GM23338 (cell line): ENCODE measurements around the gene SLC26A6. TPM values are rescaled to one million over a fixed set of nuclear protein-coding genes. Genes with fewer than 3 reads are reported as not detected.

Source experiments
- ATAC-seq: fragments of 200-7000 bp; cut with Tn5 transposase; 3 replicates; pipeline ENCODE4 v1.9.1; 2020
- DNase-seq: peaks from one replicate; pipeline ENCODE4 v3.0.0-alpha.2; 2015; ENCODE audit warnings: low spot score
- H2AFZ ChIP-seq: fragments of 200-600 bp; sonication (generic); 2 replicates; pipeline ENCODE4 v1.8.0; 2016; ENCODE audit warnings: antibody characterized with exemption, mild to moderate bottlenecking, moderate library complexity
- H3F3A ChIP-seq: fragments of 200-600 bp; sonication (generic); replicated peaks from 2 replicates; pipeline ENCODE4 v1.8.0; 2017; ENCODE audit warnings: antibody characterized with exemption, mixed run types, low read depth
- H3K27ac ChIP-seq: fragments of 200-600 bp; sonication (generic); 2 replicates; pipeline ENCODE4 v1.6.1; 2016; ENCODE audit warnings: low read depth
- H3K27me3 ChIP-seq: fragments of 200-600 bp; sonication (generic); 2 replicates; pipeline ENCODE4 v1.8.0; 2016; ENCODE audit warnings: mild to moderate bottlenecking, mixed run types, moderate library complexity; ENCODE audit not compliant: insufficient read depth
- H3K36me3 ChIP-seq: fragments of 200-600 bp; sonication (generic); 2 replicates; pipeline ENCODE4 v1.8.0; 2016; ENCODE audit warnings: mild to moderate bottlenecking; ENCODE audit not compliant: insufficient read depth
- H3K4me1 ChIP-seq: fragments of 200-600 bp; sonication (generic); 2 replicates; pipeline ENCODE4 v1.8.0; 2016; ENCODE audit warnings: mild to moderate bottlenecking, moderate library complexity; ENCODE audit not compliant: insufficient read depth
- H3K4me2 ChIP-seq: fragments of 200-600 bp; sonication (generic); 2 replicates; pipeline ENCODE4 v1.7.1; 2017; ENCODE audit warnings: mixed run types
- H3K4me3 ChIP-seq: fragments of 200-600 bp; sonication (generic); 2 replicates; pipeline ENCODE4 v1.6.1; 2016; ENCODE audit warnings: mixed run types
- H3K79me2 ChIP-seq: fragments of 200-600 bp; sonication (generic); replicated peaks from 2 replicates; pipeline ENCODE4 v1.8.0; 2017; ENCODE audit warnings: mild to moderate bottlenecking; ENCODE audit not compliant: insufficient read depth
- H3K9me2 ChIP-seq: fragments of 200-600 bp; sonication (generic); 2 replicates; pipeline ENCODE4 v1.8.0; 2017; ENCODE audit not compliant: insufficient read depth
- H4K20me1 ChIP-seq: fragments of 200-600 bp; sonication (generic); replicated peaks from 2 replicates; pipeline ENCODE4 v1.8.0; 2017; ENCODE audit warnings: mild to moderate bottlenecking; ENCODE audit not compliant: insufficient read depth
- H3K27ac Mint-ChIP-seq: 2 replicates; pipeline ENCODE4 v1.8.0; 2020; ENCODE audit warnings: inconsistent platforms, mild to moderate bottlenecking, moderate library complexity, mixed read lengths
- H3K27me3 Mint-ChIP-seq: 3 replicates; pipeline ENCODE4 v1.8.0; 2022; ENCODE audit warnings: low read depth, mild to moderate bottlenecking, moderate library complexity, mixed read lengths, inconsistent platforms; ENCODE audit not compliant: insufficient read depth, poor library complexity
- H3K36me3 Mint-ChIP-seq: 3 replicates; pipeline ENCODE4 v1.8.0; 2021; ENCODE audit warnings: low read depth, mild to moderate bottlenecking, inconsistent platforms, moderate library complexity, mixed read lengths
- H3K4me1 Mint-ChIP-seq: 3 replicates; pipeline ENCODE4 v1.8.0; 2020; ENCODE audit warnings: mild to moderate bottlenecking, inconsistent platforms, mixed read lengths
- H3K4me3 Mint-ChIP-seq: 3 replicates; pipeline ENCODE4 v1.8.0; 2021; ENCODE audit warnings: moderate library complexity, mild to moderate bottlenecking, inconsistent platforms, mixed read lengths
- H3K9me3 Mint-ChIP-seq: 3 replicates; pipeline ENCODE4 v1.8.0; 2020; ENCODE audit warnings: moderate library complexity, mild to moderate bottlenecking, inconsistent platforms, mixed read lengths
- CREB1 ChIP-seq: fragments of 250-450 bp; sonication (Bioruptor Pico); IDR thresholded peaks from 2 replicates; pipeline ENCODE4 v1.5.0; 2020; ENCODE audit warnings: low read depth, mild to moderate bottlenecking, moderate library complexity
- EZH2 ChIP-seq: fragments of 200-600 bp; sonication (generic); IDR thresholded peaks from one replicate; pipeline ENCODE4 v1.8.0; 2017; ENCODE audit warnings: antibody characterized with exemption, mild to moderate bottlenecking, low read depth; ENCODE audit not compliant: unreplicated experiment
- EZH2phosphoT487 ChIP-seq: fragments of 200-600 bp; sonication (generic); IDR thresholded peaks from one replicate; pipeline ENCODE4 v1.8.1; 2018; ENCODE audit warnings: antibody characterized with exemption; ENCODE audit not compliant: unreplicated experiment
- JUNB ChIP-seq: IDR thresholded peaks from one replicate; pipeline ENCODE4 v1.6.1; 2016; ENCODE audit warnings: antibody characterized with exemption; ENCODE audit not compliant: unreplicated experiment
- NANOG ChIP-seq: IDR thresholded peaks from 2 replicates; pipeline ENCODE4 v1.6.1; 2016; ENCODE audit warnings: antibody characterized with exemption, borderline replicate concordance
- REST ChIP-seq: IDR thresholded peaks from one replicate; pipeline ENCODE4 v1.6.1; 2018; ENCODE audit warnings: antibody characterized with exemption; ENCODE audit not compliant: unreplicated experiment
- STAT1 ChIP-seq: IDR thresholded peaks from one replicate; pipeline ENCODE4 v1.6.1; 2016; ENCODE audit warnings: antibody characterized with exemption; ENCODE audit not compliant: unreplicated experiment
- ZNF114 ChIP-seq: fragments of 250-450 bp; sonication (Bioruptor Pico); IDR thresholded peaks from 2 replicates; pipeline ENCODE4 v1.5.0; 2020; ENCODE audit warnings: mild to moderate bottlenecking, moderate library complexity
- ZNF331 ChIP-seq: fragments of 250-450 bp; sonication (Bioruptor Pico); IDR thresholded peaks from 2 replicates; pipeline ENCODE4 v1.5.0; 2020; ENCODE audit warnings: low read depth, mild to moderate bottlenecking, moderate library complexity
- polyA plus RNA-seq: library from polyadenylated mRNA; unstranded; fragments of >200 nt; fragmentation: Nextera tagmentation; extraction: Ambion mirVana; gene quantifications from 2 replicates; pipeline ENCODE4 v1.2.1, GENCODE V29; 2016
- total RNA-seq: library from RNA; depleted of rRNA; stranded (reverse); fragments of >200 nt; shearing (Covaris generic); gene quantifications from 2 replicates; pipeline ENCODE4 v1.2.3, GENCODE V29; 2014
- TF ChIP-seq, protein P1 (sequence below): fragments of 250-450 bp; sonication (Bioruptor Pico); IDR thresholded peaks from 2 replicates; pipeline ENCODE4 v1.5.0; 2020; ENCODE audit warnings: mild to moderate bottlenecking, moderate library complexity
- TF ChIP-seq, protein P2 (sequence below): IDR thresholded peaks from 2 replicates; pipeline ENCODE4 v1.6.1; 2016; ENCODE audit warnings: antibody characterized with exemption
- TF ChIP-seq, protein P3 (sequence below), 2 experiments: fragments of 200-600 bp in 1 of 2; sonication (generic) in 1 of 2; conservative IDR thresholded peaks; 2 replicates each; pipeline versions ENCODE4 v1.5.1 to v1.6.1; 2016 to 2017; ENCODE audit warnings: antibody characterized with exemption in 2 of 2, low read depth in 2 of 2, mild to moderate bottlenecking in 2 of 2, moderate library complexity in 1 of 2

The SLC26A6 gene
- total and polyA plus RNA-seq, 2 experiments from 2014 or later = 34.3 to 96.4 TPM

DNA sequence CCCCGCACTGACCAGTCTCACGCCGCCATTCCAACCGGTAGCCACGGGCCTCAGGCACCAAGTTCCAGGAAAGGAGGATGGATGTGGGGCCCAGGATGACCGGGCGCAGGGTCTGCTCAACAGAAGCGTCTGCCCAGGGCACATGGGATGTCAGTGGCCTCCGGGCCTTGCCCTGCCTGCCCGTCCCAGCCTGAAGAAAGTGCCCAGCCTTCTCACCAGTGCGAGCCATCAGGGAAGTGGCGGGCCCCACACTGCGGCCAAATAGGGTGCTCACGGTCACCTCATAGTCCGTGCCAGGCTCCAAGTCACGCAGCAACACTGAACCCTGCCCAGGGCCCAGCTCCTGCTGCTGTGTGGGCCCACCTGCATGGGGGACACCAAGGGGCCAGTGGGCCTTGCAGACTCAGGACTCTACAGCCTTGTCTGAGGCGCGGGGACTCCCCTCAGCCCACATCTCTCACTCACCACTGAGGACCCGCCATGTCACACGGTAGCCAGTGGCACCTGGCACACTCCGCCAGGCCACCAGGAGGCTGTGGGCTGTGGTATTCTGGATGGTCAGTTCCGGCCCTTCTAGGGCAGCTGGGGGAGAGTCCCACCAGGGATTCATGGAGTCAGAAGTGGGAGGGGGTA, 43.3 kb downstream of the SLC26A6 start (continued):
- TF ChIP-seq, protein P1, sequence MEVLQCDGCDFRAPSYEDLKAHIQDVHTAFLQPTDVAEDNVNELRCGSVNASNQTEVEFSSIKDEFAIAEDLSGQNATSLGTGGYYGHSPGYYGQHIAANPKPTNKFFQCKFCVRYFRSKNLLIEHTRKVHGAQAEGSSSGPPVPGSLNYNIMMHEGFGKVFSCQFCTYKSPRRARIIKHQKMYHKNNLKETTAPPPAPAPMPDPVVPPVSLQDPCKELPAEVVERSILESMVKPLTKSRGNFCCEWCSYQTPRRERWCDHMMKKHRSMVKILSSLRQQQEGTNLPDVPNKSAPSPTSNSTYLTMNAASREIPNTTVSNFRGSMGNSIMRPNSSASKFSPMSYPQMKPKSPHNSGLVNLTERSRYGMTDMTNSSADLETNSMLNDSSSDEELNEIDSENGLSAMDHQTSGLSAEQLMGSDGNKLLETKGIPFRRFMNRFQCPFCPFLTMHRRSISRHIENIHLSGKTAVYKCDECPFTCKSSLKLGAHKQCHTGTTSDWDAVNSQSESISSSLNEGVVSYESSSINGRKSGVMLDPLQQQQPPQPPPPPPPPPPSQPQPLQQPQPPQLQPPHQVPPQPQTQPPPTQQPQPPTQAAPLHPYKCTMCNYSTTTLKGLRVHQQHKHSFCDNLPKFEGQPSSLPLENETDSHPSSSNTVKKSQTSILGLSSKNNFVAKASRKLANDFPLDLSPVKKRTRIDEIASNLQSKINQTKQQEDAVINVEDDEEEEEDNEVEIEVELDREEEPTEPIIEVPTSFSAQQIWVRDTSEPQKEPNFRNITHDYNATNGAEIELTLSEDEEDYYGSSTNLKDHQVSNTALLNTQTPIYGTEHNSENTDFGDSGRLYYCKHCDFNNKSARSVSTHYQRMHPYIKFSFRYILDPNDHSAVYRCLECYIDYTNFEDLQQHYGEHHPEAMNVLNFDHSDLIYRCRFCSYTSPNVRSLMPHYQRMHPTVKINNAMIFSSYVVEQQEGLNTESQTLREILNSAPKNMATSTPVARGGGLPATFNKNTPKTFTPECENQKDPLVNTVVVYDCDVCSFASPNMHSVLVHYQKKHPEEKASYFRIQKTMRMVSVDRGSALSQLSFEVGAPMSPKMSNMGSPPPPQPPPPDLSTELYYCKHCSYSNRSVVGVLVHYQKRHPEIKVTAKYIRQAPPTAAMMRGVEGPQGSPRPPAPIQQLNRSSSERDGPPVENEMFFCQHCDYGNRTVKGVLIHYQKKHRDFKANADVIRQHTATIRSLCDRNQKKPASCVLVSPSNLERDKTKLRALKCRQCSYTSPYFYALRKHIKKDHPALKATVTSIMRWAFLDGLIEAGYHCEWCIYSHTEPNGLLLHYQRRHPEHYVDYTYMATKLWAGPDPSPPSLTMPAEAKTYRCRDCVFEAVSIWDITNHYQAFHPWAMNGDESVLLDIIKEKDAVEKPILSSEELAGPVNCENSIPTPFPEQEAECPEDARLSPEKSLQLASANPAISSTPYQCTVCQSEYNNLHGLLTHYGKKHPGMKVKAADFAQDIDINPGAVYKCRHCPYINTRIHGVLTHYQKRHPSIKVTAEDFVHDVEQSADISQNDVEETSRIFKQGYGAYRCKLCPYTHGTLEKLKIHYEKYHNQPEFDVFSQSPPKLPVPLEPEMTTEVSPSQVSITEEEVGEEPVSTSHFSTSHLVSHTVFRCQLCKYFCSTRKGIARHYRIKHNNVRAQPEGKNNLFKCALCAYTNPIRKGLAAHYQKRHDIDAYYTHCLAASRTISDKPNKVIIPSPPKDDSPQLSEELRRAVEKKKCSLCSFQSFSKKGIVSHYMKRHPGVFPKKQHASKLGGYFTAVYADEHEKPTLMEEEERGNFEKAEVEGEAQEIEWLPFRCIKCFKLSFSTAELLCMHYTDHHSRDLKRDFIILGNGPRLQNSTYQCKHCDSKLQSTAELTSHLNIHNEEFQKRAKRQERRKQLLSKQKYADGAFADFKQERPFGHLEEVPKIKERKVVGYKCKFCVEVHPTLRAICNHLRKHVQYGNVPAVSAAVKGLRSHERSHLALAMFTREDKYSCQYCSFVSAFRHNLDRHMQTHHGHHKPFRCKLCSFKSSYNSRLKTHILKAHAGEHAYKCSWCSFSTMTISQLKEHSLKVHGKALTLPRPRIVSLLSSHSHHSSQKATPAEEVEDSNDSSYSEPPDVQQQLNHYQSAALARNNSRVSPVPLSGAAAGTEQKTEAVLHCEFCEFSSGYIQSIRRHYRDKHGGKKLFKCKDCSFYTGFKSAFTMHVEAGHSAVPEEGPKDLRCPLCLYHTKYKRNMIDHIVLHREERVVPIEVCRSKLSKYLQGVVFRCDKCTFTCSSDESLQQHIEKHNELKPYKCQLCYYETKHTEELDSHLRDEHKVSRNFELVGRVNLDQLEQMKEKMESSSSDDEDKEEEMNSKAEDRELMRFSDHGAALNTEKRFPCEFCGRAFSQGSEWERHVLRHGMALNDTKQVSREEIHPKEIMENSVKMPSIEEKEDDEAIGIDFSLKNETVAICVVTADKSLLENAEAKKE = no peak
- no peak for TF ChIP-seq STAT1
- TF ChIP-seq ZNF114 (CRISPR knock-in tag) = no peak
- no peak for TF ChIP-seq NANOG
- no peak for TF ChIP-seq EZH2phosphoT487
- TF ChIP-seq EZH2 = no peak
- TF ChIP-seq ZNF331 (CRISPR knock-in tag) = no peak
- no peak for TF ChIP-seq JUNB

DNA sequence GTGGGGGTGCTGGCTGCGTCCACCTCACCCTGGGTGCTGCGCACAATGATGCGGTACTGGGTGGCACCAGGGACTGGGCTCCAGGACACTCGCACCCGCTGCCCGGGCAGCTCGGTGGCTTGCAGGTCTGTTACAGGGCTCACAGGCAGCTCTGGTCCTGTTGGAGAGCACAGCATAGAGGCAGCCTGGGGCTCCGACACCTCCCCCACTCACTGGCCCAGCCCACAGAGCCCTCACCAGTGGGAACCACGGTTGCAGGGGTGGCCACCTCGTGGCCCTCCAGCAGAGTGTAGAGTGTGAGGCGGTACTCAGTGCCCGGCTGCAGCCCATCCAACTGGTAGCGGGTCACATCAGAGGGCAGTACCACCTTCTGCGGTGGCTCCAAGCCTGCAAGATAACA, 43.8 kb downstream of the SLC26A6 start:
- Histone ChIP-seq H3K79me2 (no peaks in the 10 kb centered on the region), H3K36me3 (no peaks in the 10 kb centered on the region), H3K27ac (no peak overlapping the region), H3K4me1 (peaks cover 17% of the 10 kb centered on the region; the same call in 1 of the 2 replicates), H3K4me3 (no peak overlapping the region), H3K27me3 (peaks cover 11% of the 10 kb centered on the region; the same call in 1 of the 2 replicates), H3F3A (0 out of 2 replicates have a peak, but pooled peaks cover 7% of the 10 kb centered on the region), H4K20me1 (no peaks in the 10 kb centered on the region), H3K4me2 (no peak overlapping the region), H2AFZ (no peak overlapping the region), H3K9me2 (no peaks in the 10 kb centered on the region)
- H3K4me3 Mint-ChIP-seq = no peak overlapping the region
- H3K36me3 Mint-ChIP-seq = no peaks in the 10 kb centered on the region; the same call in 2 of the 3 replicates
- H3K27me3 Mint-ChIP-seq = peaks cover 22% of the 10 kb centered on the region
- DNase-seq (no peak), ATAC-seq (no peak)
- H3K9me3 Mint-ChIP-seq = no peaks in the 10 kb centered on the region; the same call in 2 of the 3 replicates
- H3K4me1 Mint-ChIP-seq = peaks cover 21% of the 10 kb centered on the region
- H3K27ac Mint-ChIP-seq = no peak overlapping the region
- TF ChIP-seq EZH2phosphoT487 (no peak), ZNF331 (CRISPR knock-in tag) (no peak), JUNB (no peak), ZNF114 (CRISPR knock-in tag) (no peak), STAT1 (no peak), REST (no peak), CREB1 (CRISPR knock-in tag) (no peak)
- TF ChIP-seq, protein P2, sequence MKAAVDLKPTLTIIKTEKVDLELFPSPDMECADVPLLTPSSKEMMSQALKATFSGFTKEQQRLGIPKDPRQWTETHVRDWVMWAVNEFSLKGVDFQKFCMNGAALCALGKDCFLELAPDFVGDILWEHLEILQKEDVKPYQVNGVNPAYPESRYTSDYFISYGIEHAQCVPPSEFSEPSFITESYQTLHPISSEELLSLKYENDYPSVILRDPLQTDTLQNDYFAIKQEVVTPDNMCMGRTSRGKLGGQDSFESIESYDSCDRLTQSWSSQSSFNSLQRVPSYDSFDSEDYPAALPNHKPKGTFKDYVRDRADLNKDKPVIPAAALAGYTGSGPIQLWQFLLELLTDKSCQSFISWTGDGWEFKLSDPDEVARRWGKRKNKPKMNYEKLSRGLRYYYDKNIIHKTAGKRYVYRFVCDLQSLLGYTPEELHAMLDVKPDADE = no peak
- TF ChIP-seq, protein P3, sequence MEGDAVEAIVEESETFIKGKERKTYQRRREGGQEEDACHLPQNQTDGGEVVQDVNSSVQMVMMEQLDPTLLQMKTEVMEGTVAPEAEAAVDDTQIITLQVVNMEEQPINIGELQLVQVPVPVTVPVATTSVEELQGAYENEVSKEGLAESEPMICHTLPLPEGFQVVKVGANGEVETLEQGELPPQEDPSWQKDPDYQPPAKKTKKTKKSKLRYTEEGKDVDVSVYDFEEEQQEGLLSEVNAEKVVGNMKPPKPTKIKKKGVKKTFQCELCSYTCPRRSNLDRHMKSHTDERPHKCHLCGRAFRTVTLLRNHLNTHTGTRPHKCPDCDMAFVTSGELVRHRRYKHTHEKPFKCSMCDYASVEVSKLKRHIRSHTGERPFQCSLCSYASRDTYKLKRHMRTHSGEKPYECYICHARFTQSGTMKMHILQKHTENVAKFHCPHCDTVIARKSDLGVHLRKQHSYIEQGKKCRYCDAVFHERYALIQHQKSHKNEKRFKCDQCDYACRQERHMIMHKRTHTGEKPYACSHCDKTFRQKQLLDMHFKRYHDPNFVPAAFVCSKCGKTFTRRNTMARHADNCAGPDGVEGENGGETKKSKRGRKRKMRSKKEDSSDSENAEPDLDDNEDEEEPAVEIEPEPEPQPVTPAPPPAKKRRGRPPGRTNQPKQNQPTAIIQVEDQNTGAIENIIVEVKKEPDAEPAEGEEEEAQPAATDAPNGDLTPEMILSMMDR (conservative IDR thresholded peaks at IDR 0.05; ENCODE audit: low read depth in 2 of 2) = no peak
